ENCODE data around the gene KIF6.

The KIF6 gene

GRCh38 chr6:39664173-39664572, 61.0 kb downstream of the KIF6 start:
- no peak for DNase-seq (ENCODE audit: low read depth)

DNA sequence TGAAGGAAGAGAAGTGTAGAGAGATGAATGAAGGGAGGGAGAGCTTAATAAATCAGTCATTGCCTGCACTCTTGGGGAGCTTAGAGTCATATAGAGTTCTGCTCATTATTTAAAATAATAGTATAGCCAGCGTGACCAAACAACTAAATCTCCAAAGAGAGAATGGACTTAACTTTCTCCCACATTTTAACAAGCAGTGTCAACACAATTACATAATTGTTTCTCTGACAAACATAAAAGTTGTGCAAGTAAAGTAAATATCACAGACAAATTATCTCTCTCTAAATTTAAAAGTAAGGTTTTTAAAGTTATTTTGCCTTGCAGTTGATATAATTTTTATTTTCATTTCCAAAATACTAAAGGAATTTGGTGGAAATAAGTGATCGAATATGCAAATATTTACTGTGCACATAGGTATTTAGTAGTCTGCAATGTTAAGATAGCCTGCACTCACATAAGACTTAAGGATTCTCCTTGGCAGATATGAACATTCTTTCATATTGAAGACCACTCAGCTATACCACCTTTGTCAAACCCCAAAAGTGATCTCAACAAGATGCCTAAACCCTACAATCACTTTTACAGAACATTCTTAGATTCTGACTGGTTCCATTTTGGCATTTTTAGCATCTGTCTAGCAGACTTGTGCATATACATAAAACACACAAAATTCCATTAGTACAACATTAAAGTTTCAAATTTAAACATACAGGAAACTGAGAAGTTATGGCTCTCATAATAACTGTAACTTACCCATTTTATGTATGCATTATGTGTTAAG, 67.7 kb downstream of the KIF6 start:
- DNase-seq (ENCODE audit: low read depth): no peak

- DNase-seq (ENCODE audit: low read depth): no peak
These were observed 71.1 kb downstream of the KIF6 start for GRCh38 chr6:39654121-39654520.

- DNase-seq (ENCODE audit: low read depth): no peak
These were observed 71.6 kb downstream of the KIF6 start for GRCh38 chr6:39653612-39654011.

DNA sequence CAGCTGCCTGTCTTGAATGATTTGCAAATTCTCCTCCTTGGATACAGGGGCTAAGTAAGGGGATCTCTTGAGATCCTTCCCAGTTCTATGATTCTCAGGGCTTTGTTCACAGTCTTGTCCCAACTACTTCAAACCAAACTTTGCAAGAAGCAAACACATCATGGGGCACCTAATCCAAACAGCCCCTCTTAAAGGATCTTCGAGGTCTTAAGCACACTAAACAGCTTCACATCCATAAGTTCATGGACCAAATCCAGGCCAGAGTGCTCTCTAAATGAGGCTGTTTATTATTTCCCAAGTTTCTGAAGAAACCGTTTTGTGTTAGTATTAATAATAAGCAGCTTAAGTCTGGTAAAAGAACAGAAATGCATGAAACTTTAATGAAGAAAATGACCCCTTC, 75.2 kb downstream of the KIF6 start:
- DNase-seq (ENCODE audit: low read depth): no peak

DNA sequence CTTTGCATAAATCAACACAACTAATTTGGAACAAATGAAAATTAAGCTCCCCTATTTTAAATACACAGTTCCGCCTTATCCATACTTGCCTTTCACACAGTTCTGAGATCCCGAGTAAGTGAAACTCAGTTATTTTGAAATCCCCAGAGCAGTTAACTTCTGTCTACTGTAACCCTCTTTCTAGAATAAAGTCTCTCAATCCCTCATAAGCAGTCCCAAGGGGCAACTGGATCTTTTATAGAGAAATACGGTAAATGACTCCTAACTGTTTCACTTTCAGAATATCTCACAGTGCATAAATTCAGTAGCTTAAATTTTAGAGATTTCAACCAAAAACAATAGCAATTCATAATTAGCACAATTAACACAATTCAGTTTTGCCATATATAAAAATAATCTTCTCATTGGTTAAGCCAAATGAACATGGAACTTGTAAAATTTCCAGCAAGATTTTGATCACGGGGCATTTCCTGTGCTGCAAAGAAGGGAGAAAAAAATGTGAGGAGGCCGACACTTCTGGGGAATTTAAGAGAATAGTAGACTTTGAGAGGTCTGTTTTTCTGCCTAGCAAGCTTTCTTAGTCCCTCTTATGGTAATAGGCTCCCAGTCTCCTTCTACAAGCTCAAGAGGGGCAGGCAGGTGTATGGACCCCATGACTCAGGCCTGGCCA, 78.3 kb downstream of the KIF6 start:
- DNase-seq (ENCODE audit: low read depth): no peak

DNA sequence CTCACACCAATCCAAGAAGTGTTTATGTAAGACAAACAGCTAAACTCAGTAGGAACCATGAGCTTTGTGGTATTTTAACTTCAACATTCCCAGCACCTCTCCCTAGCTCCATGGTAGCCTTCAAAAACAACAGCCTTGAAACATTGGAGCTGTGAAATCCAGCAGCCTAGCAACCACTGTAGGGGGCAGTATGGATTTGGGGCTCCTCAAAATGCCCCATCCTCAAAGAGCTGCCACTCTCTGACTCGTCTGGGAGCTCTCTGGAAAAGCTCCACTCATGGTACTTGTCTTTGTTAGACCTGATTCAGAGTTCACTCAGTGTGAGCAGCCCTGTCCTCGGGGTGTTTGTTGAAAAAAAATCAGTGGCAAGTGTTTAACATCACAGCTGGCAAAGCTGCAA, 82.9 kb downstream of the KIF6 start:
- DNase-seq (ENCODE audit: low read depth): no peak

GRCh38 chr6:39638126-39638822, 86.9 kb downstream of the KIF6 start:
- DNase-seq (ENCODE audit: low read depth): no peak

- DNase-seq (ENCODE audit: low read depth): no peak
These were observed 90.4 kb downstream of the KIF6 start for GRCh38 chr6:39634646-39635341.

- no peak for DNase-seq (ENCODE audit: low read depth)
These were observed 100.0 kb downstream of the KIF6 start for GRCh38 chr6:39625209-39625608.

- no peak for DNase-seq (ENCODE audit: low read depth)
These were observed 101.5 kb downstream of the KIF6 start for GRCh38 chr6:39623750-39624149.

GRCh38 chr6:39617520-39617919, 107.7 kb downstream of the KIF6 start:
- DNase-seq (ENCODE audit: low read depth): no peak

GRCh38 chr6:39617026-39617425, 108.2 kb downstream of the KIF6 start:
- no peak for DNase-seq (ENCODE audit: low read depth)

DNA sequence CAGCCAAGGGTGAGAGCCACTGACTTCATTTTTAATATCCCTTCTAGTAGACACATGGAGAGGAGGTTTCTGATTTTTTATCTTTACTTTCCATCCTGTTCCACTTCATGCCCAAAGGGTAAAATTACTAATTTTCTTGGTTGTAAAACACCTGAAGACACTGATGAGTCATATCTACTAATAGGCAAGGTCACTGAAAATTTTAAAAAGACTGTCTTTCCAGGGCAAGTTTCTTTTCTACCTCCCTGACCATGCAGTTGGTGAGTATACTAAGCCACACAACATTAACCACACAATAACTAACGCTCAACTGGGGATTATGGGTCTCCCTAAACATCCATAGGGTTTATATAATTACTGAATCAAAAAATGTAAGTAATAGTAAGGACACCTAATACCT, 109.6 kb downstream of the KIF6 start:
- no peak for DNase-seq (ENCODE audit: low read depth)

DNA sequence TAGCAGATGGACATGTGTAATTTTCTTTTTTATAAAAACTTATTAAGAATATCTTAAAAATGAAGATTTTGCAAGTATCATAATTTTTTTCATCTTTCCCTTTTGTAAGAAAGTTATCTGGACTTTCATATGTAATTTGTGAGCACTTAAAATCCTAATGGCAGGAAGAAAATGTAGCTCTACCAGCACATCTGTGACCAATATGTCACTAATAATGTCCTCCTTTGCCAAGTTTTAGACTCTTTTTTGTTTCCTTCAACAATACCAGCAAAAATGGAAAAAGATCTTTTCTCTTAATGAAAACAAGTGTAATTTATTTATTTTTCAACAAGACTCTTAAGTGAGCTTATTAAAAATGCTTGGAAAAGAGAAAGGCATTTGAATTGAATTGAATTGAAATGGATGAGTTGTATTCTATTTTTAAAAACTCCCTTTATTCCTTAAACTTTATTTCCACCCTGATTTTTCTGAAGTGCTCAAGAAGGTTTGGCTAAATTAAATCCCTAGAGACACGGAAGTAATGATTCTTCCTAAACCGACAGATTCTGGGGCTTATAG, 110.7 kb downstream of the KIF6 start:
- DNase-seq (ENCODE audit: low read depth): no peak

DNA sequence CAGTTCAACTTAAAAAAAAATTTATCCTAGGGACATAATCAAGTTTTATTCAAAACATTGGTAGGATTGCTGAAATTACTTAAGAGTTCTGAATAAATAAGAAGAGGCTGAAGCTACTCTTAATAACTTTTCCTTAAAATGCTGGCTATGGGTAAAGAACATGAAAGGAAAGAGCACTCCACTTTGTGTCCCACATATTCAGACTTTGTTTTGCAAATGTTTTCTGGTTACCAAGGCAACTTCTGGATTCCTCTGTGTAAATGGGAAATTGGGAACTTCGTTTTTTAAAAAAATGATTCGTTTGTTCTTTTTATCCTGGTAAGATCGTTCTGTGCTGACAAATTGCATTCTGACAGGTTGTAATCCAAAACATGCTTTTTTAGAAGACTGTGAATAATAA, 115.0 kb downstream of the KIF6 start:
- no peak for DNase-seq (ENCODE audit: low read depth)

- DNase-seq (ENCODE audit: low read depth): no peak
These were observed 116.4 kb downstream of the KIF6 start for GRCh38 chr6:39608652-39609345.

GRCh38 chr6:39602601-39603519, 122.3 kb downstream of the KIF6 start:
- no peak for DNase-seq (ENCODE audit: low read depth)

- no peak for DNase-seq (ENCODE audit: low read depth)
These were observed 125.2 kb downstream of the KIF6 start for GRCh38 chr6:39599973-39600372.

- no peak for DNase-seq (ENCODE audit: low read depth)
These were observed 125.9 kb downstream of the KIF6 start for GRCh38 chr6:39599341-39599740.

- DNase-seq (ENCODE audit: low read depth): no peak
These were observed 130.9 kb downstream of the KIF6 start for GRCh38 chr6:39594285-39594684.
